ENCODE data around the gene SKAP1. TPM values are rescaled to one million over a fixed set of nuclear protein-coding genes. Genes with fewer than 3 reads are reported as not detected.

The SKAP1 gene
- total RNA-seq, 1 donor from 2014 or later: not detected

DNA sequence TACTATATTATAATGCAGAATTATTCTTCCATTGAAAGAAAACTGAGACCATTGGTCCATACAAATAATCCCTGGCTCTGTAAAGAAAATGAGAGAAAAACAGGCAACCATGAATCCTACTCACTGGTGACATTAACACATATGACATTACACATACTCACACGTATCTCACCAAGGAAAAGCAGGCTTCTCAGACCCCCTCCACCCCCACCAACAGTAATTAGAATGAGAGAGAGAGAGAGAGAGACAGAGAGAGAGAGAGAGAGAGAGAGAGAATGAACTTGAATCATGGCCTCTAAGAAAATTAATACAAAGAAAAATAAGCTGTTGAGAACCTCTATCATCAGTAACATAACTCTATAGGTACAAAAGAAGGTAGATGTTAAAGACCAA lies 190.4 kb downstream of the SKAP1 start:
- no peak for DNase-seq (ENCODE audit: low read depth)
- no peak for TF ChIP-seq EZH2 (IDR thresholded peaks at IDR 0.05; ENCODE audit: insufficient read depth, low read length)
- TF ChIP-seq, protein P1, sequence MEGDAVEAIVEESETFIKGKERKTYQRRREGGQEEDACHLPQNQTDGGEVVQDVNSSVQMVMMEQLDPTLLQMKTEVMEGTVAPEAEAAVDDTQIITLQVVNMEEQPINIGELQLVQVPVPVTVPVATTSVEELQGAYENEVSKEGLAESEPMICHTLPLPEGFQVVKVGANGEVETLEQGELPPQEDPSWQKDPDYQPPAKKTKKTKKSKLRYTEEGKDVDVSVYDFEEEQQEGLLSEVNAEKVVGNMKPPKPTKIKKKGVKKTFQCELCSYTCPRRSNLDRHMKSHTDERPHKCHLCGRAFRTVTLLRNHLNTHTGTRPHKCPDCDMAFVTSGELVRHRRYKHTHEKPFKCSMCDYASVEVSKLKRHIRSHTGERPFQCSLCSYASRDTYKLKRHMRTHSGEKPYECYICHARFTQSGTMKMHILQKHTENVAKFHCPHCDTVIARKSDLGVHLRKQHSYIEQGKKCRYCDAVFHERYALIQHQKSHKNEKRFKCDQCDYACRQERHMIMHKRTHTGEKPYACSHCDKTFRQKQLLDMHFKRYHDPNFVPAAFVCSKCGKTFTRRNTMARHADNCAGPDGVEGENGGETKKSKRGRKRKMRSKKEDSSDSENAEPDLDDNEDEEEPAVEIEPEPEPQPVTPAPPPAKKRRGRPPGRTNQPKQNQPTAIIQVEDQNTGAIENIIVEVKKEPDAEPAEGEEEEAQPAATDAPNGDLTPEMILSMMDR (IDR thresholded peaks at IDR 0.05; ENCODE audit: insufficient read depth, low read depth, low read length): no peak
- FAIRE-seq: no peak
- H3K36me3 ChIP-seq (ENCODE audit: insufficient read depth, low read length): no peaks in the 10 kb centered on the region
- H3K79me2 ChIP-seq (ENCODE audit: insufficient read depth, low read length): no peaks in the 10 kb centered on the region
- peaks cover 49% of the 10 kb centered on the region for H3K4me1 ChIP-seq (ENCODE audit: insufficient read depth, low read length)
- no peak overlapping the region for H3K27ac ChIP-seq (ENCODE audit: low read depth, low read length)
- H3K9ac ChIP-seq (ENCODE audit: low read length): no peak overlapping the region
- H3K36me3 Mint-ChIP-seq (ENCODE audit: low read depth, unreplicated experiment): no peaks in the 10 kb centered on the region
- H3K4me3 Mint-ChIP-seq (ENCODE audit: unreplicated experiment): no peak overlapping the region
- H3K4me2 ChIP-seq (ENCODE audit: low read length): no peak overlapping the region
- H2AFZ ChIP-seq (ENCODE audit: low read depth, low read length): no peak overlapping the region
- H3K4me1 Mint-ChIP-seq (ENCODE audit: low read depth, unreplicated experiment): peaks cover 35% of the 10 kb centered on the region
- no peaks in the 10 kb centered on the region for H3K27me3 ChIP-seq (ENCODE audit: insufficient read depth, low read length)
- H3K9me3 ChIP-seq (ENCODE audit: insufficient read depth, low read depth, low read length): no peaks in the 10 kb centered on the region
- no peaks in the 10 kb centered on the region for H3K9me3 Mint-ChIP-seq (ENCODE audit: unreplicated experiment)
- H4K20me1 ChIP-seq (ENCODE audit: insufficient read depth, low read length): no peaks in the 10 kb centered on the region
- H3K4me3 ChIP-seq (ENCODE audit: insufficient read depth, low read depth, low read length): no peak overlapping the region
- H3K27ac Mint-ChIP-seq (ENCODE audit: unreplicated experiment): peak overlapping the region; percentile 12
- H3K27me3 Mint-ChIP-seq (ENCODE audit: low read depth, unreplicated experiment): no peaks in the 10 kb centered on the region

DNA sequence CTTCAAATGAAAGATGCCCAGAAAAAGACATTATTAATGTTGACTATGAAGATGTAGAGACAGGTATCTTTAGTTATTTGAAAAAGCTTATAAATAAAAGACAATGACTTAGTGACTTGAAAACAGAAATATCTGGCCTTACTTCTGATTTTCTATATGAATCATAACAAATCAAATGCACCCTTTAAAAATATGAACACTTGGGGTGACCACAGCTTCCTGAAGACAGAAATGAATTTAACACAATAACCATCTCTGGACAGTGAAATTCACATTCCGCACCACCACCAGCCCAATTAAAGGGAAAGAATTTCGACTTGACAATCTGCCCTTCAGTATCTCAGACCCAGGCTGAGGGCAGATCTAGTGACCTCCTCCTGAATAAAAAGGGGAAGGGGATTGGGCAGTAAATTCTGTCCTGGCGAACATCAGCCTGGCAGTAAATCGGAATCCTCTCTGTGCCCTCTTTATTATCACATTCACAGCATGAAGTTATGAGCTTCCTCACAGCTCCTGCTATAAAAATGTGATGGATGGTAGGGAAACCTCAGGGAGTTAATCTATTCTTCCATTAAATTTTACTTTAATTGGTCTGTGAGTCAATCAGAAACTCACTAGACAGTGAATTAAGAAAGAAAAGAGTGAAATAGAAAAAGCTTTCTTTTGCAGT lies 190.9 kb downstream of the SKAP1 start:
- Mint-ChIP-seq H3K36me3 (ENCODE audit: low read depth, unreplicated experiment) (no peaks in the 10 kb centered on the region), H3K27ac (ENCODE audit: unreplicated experiment) (no peak overlapping the region), H3K4me3 (ENCODE audit: unreplicated experiment) (no peak overlapping the region), H3K27me3 (ENCODE audit: low read depth, unreplicated experiment) (no peaks in the 10 kb centered on the region), H3K9me3 (ENCODE audit: unreplicated experiment) (no peaks in the 10 kb centered on the region), H3K4me1 (ENCODE audit: low read depth, unreplicated experiment) (peaks cover 31% of the 10 kb centered on the region)
- TF ChIP-seq EZH2 (IDR thresholded peaks at IDR 0.05; ENCODE audit: insufficient read depth, low read length): no peak
- TF ChIP-seq, protein P1 (IDR thresholded peaks at IDR 0.05; ENCODE audit: insufficient read depth, low read depth, low read length): no peak
- Histone ChIP-seq H2AFZ (ENCODE audit: low read depth, low read length) (no peak overlapping the region), H3K9me3 (ENCODE audit: insufficient read depth, low read depth, low read length) (no peaks in the 10 kb centered on the region), H3K4me2 (ENCODE audit: low read length) (no peak overlapping the region), H3K27ac (ENCODE audit: low read depth, low read length) (no peak overlapping the region), H3K4me1 (ENCODE audit: insufficient read depth, low read length) (peaks cover 44% of the 10 kb centered on the region), H4K20me1 (ENCODE audit: insufficient read depth, low read length) (no peaks in the 10 kb centered on the region), H3K4me3 (ENCODE audit: insufficient read depth, low read depth, low read length) (no peak overlapping the region), H3K36me3 (ENCODE audit: insufficient read depth, low read length) (no peaks in the 10 kb centered on the region), H3K79me2 (ENCODE audit: insufficient read depth, low read length) (no peaks in the 10 kb centered on the region), H3K9ac (ENCODE audit: low read length) (no peak overlapping the region), H3K27me3 (ENCODE audit: insufficient read depth, low read length) (no peaks in the 10 kb centered on the region)
- no peak for DNase-seq (ENCODE audit: low read depth)
- FAIRE-seq: no peak

DNA sequence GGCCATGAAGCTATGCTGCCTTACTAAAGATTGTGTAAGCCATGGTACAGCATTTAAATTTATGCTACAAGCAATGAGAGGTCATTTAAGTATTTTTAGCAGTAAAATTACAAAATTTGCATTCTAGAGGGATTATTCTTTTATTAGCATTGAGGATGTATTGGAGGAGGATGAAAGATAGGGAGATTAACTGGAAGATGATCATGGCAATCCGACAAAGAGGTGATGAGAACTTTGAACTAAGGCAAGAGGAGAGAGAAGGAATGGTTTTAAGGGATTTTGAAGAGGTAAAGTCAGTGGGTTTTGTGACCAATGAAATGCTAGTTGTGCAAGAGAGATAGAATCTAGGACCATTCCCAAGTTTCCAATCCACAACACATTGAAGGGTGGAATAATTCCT lies 192.6 kb downstream of the SKAP1 start:
- DNase-seq (ENCODE audit: low read depth) (no peak), FAIRE-seq (no peak)
- Histone ChIP-seq H2AFZ (ENCODE audit: low read depth, low read length) (no peak overlapping the region), H3K9me3 (ENCODE audit: insufficient read depth, low read depth, low read length) (no peaks in the 10 kb centered on the region), H3K79me2 (ENCODE audit: insufficient read depth, low read length) (no peaks in the 10 kb centered on the region), H4K20me1 (ENCODE audit: insufficient read depth, low read length) (no peaks in the 10 kb centered on the region), H3K27ac (ENCODE audit: low read depth, low read length) (peak overlapping the region; percentile 14), H3K4me1 (ENCODE audit: insufficient read depth, low read length) (peaks cover 42% of the 10 kb centered on the region), H3K36me3 (ENCODE audit: insufficient read depth, low read length) (no peaks in the 10 kb centered on the region), H3K9ac (ENCODE audit: low read length) (no peak overlapping the region), H3K4me3 (ENCODE audit: insufficient read depth, low read depth, low read length) (no peak overlapping the region), H3K4me2 (ENCODE audit: low read length) (peak overlapping the region; percentile 30), H3K27me3 (ENCODE audit: insufficient read depth, low read length) (no peaks in the 10 kb centered on the region)
- Mint-ChIP-seq H3K27ac (ENCODE audit: unreplicated experiment) (no peak overlapping the region), H3K4me3 (ENCODE audit: unreplicated experiment) (no peak overlapping the region), H3K9me3 (ENCODE audit: unreplicated experiment) (no peaks in the 10 kb centered on the region), H3K4me1 (ENCODE audit: low read depth, unreplicated experiment) (peaks cover 23% of the 10 kb centered on the region), H3K27me3 (ENCODE audit: low read depth, unreplicated experiment) (peaks cover 5% of the 10 kb centered on the region), H3K36me3 (ENCODE audit: low read depth, unreplicated experiment) (no peaks in the 10 kb centered on the region)
- TF ChIP-seq, protein P1 (IDR thresholded peaks at IDR 0.05; ENCODE audit: insufficient read depth, low read depth, low read length): no peak
- TF ChIP-seq EZH2 (IDR thresholded peaks at IDR 0.05; ENCODE audit: insufficient read depth, low read length): no peak
